GM21825 (cell line): Measurements from ENCODE around the gene EIF1.

ENCODE experiments used
- ATAC-seq: cut with Tn5 transposase; IDR thresholded peaks from one replicate; pipeline ENCODE4 v1.9.1; 2021; ENCODE audit warnings: mild to moderate bottlenecking, moderate library complexity; ENCODE audit not compliant: unreplicated experiment

Gene EIF1

GRCh38 chr17:41734139-41734948 lies 45.7 kb downstream of the EIF1 start, which contains the start of gene HAP1:
HAP1 (minus strand) TSS chr17:41734643; CDS start chr17:41734634, 9 bp downstream.
- no peak for ATAC-seq

DNA sequence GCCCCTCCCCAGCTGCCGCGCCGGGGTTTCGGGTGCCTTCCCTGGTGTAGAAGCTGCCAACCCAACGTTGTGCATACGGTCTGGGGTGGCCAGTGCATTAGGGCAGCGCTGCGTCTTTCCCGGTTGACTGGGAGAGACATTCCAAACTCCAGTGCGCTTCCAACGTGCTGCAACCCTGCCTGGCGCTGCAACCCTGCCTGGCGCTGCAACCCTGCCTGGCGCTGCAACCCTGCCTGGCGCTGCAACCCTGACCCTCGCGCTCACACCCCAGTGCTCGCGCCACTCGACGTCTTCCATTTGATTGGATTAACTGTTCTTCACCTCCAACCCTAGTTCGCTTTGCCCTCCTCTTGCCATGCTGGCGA lies 46.2 kb downstream of the EIF1 start:
- no peak for ATAC-seq

- no peak for ATAC-seq
Observed at GRCh38 chr17:41735744-41736143, 47.1 kb downstream of the EIF1 start.

DNA sequence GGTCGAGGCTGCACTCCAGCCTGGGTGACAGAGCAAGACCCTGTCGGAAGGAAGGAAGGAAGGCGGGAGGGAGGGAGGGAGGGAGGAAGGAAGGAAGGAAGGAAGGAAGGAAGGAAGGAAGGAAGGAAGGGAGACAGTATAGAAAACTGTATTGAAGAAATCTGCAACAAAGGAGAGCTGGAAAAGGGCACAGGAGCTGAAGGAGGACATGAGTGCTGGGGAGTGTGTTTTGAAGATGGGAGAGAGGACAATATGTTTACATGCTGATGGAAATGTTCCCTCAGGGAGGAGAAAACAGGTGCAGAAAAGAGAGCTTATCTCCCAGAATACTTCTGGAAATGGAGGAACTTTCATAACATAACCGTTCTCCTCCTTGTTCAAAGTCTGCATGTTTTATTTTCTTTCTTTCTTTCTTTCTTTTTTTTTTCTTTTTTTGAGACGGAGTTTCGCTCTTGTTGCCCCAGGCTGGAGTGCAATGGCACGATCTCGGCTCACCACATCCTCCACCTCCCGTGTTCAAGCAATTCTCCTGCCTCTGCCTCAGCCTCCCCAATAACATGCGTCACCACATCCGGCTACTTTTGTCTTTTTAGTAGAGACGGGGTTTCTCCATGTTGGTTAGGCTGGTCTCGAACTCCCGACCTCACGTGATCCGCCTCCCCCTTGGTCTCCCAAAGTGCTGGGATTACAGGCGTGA lies 48.4 kb downstream of the EIF1 start:
- no peak for ATAC-seq

- ATAC-seq, result no peak
Observed at GRCh38 chr17:41737680-41738023, 49.0 kb downstream of the EIF1 start.

- ATAC-seq, result no peak
Observed at GRCh38 chr17:41738077-41738800, 49.6 kb downstream of the EIF1 start.

DNA sequence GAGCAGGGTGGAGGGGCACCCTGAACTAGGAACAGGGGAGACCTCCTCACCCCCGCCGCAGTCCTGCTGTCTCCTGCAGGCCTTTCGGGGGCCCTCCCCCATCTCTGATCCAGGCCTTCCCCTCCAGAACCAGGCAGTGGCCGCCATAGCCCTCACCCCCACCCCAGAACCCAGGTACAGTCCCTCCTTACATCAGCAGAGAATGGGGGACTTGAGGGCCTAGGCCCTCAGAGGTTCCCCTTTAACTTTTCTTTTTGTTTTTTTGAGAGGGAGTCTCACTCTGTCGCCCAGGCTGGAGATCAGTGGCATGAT lies 50.1 kb downstream of the EIF1 start:
- no peak for ATAC-seq

DNA sequence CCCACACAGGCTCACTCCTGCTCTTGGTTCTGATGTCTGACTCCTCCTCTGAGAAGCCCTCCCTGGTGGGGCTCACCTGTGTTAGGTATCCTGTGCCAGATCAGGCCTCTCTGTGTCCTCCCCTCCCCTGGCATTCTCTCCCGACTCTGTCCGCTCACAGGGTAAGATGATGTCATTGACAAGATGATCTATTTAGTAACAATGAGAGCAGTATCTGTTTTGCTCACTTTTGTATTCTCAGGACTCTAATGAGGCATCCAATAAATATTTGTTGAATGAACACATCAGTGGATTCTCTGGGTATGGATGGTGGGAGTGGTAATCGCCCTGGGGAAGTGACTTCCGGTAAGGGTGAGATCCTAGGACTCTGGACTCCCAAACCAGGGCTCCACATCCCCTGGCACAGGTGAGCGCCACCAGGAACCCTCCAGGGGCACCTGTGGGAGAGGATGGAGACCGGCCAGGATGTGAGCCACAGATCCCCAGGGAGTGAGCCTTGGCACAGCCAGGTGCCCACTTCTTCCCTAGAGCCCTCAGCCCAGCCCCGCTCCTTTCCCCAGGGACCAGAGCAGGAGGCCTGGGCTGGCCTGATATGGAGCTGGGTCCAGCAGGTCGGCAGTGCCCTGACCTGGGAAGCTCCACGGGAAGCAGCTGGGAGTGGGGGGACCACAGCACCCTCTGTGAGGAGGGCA lies 51.1 kb downstream of the EIF1 start:
- ATAC-seq, result no peak

GRCh38 chr17:41740506-41740905 lies 51.8 kb downstream of the EIF1 start:
- no peak for ATAC-seq

DNA sequence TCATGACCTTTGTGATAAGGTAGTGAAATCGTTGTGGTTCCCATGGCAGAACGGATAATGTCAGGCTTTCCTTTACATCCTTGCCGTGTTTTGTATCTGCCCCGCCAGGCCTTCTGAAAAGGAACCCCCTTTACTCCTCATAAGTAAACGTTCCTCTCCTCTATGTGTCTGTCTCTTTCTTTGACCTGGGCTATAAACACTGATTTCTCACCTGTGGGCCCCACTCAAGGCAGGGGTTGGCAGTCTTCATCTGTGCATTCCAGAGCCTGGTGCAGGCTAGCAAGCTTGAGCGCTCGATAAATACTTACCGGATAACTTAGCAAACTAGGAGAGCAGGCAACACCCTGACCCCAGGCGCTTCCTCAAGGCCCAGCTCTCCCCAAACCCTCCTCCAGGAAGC lies 53.0 kb downstream of the EIF1 start:
- ATAC-seq, result no peak
